Mucosa of stomach (tissue), 1 donor: ENCODE results near the gene MYOM3.

Experiments
- H3K27me3 ChIP-seq: one replicate; pipeline ENCODE4 v1.7.0; 2013; ENCODE audit warnings: mild to moderate bottlenecking, low read length; ENCODE audit not compliant: control insufficient read depth, insufficient read depth
- H3K36me3 ChIP-seq: one replicate; pipeline ENCODE4 v1.7.0; 2013; ENCODE audit warnings: low read length; ENCODE audit not compliant: control insufficient read depth, insufficient read depth
- H3K4me1 ChIP-seq: one replicate; pipeline ENCODE4 v1.7.0; 2013; ENCODE audit warnings: mild to moderate bottlenecking, low read length; ENCODE audit not compliant: control insufficient read depth, insufficient read depth
- H3K4me3 ChIP-seq: one replicate; pipeline ENCODE4 v1.7.0; 2013; ENCODE audit warnings: low read length
- H3K9ac ChIP-seq: one replicate; pipeline ENCODE4 v1.7.0; 2013; ENCODE audit warnings: mild to moderate bottlenecking, low read length, moderate library complexity
- H3K9me3 ChIP-seq: one replicate; pipeline ENCODE4 v1.7.0; 2013; ENCODE audit warnings: mild to moderate bottlenecking, low read length, moderate library complexity; ENCODE audit not compliant: control insufficient read depth
- donor health status: Pancreatic carcinoma.

The MYOM3 gene

DNA sequence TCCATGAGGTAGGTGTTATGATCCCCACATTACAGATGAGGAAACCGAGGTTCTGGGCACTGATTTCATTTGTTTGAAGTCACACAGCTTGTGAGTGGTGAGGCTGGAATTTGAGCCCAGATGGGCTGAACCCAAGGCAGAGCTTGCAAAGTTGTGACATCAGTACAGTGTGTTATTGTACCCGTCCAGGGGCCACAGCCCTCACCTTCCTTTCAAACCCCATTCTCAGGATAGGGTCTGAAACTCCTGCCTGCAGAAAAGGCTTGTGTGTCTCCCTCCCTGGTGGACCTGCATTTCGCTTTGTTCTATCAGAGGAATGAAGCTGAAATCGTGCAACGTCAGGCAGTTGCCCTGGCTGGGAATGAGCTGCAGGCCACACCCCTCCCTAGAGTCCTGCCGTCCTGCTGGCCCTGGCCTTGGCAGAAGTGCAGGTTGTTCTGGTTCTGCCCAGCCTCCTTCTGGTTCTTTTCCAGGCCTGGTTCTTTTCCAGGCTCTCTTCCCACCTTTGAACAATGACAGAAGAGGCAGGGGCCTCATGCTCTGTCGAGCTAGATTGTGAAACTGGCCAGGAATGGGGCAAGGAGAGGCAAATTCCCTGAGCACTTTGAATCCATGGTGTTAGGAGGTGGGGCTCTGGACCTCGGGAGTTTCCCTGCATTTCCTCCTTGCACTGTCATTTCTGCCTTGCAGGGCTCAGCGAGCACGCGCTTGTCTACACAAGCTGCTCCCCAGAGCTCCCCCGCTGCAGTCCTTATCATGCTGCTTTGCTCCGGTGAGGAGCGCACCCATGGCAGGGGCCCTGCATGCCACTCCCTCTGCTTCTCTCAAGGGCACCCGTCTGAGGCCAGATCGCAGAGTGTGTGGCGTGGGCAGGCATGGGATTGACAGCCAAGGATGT is 8.2 kb upstream of the MYOM3 start:
- H3K36me3 ChIP-seq = no peaks in the 10 kb centered on the region
- H3K9me3 ChIP-seq = no peaks in the 10 kb centered on the region
- no peak overlapping the region for H3K4me3 ChIP-seq
- H3K27me3 ChIP-seq = no peaks in the 10 kb centered on the region
- peaks cover 39% of the 10 kb centered on the region for H3K4me1 ChIP-seq
- H3K9ac ChIP-seq = no peak overlapping the region

- Histone ChIP-seq H3K36me3 (no peaks in the 10 kb centered on the region), H3K4me3 (no peak overlapping the region), H3K9me3 (no peaks in the 10 kb centered on the region), H3K9ac (no peak overlapping the region), H3K4me1 (peaks cover 43% of the 10 kb centered on the region), H3K27me3 (peaks cover 3% of the 10 kb centered on the region)
Observed at GRCh38 chr1:24119489-24119858, 7.5 kb upstream of the MYOM3 start.

- Histone ChIP-seq H3K4me1 (peaks cover 43% of the 10 kb centered on the region), H3K36me3 (no peaks in the 10 kb centered on the region), H3K9ac (no peak overlapping the region), H3K4me3 (peak overlapping the region; percentile 14), H3K27me3 (peaks cover 10% of the 10 kb centered on the region), H3K9me3 (no peaks in the 10 kb centered on the region)
Observed at GRCh38 chr1:24118410-24119242, 6.7 kb upstream of the MYOM3 start.

- no peak overlapping the region for H3K4me3 ChIP-seq
- peaks cover 43% of the 10 kb centered on the region for H3K4me1 ChIP-seq
- no peaks in the 10 kb centered on the region for H3K9me3 ChIP-seq
- peaks cover 11% of the 10 kb centered on the region for H3K27me3 ChIP-seq
- no peaks in the 10 kb centered on the region for H3K36me3 ChIP-seq
- no peak overlapping the region for H3K9ac ChIP-seq
Observed at GRCh38 chr1:24117722-24118409, 5.9 kb upstream of the MYOM3 start.

GRCh38 chr1:24117132-24117531 is 5.2 kb upstream of the MYOM3 start:
- no peaks in the 10 kb centered on the region for H3K9me3 ChIP-seq
- peaks cover 14% of the 10 kb centered on the region for H3K27me3 ChIP-seq
- peaks cover 47% of the 10 kb centered on the region for H3K4me1 ChIP-seq
- no peak overlapping the region for H3K9ac ChIP-seq
- no peak overlapping the region for H3K4me3 ChIP-seq
- H3K36me3 ChIP-seq = no peaks in the 10 kb centered on the region

- peaks cover 34% of the 10 kb centered on the region for H3K4me1 ChIP-seq
- no peak overlapping the region for H3K4me3 ChIP-seq
- no peaks in the 10 kb centered on the region for H3K9me3 ChIP-seq
- peaks cover 26% of the 10 kb centered on the region for H3K27me3 ChIP-seq
- no peak overlapping the region for H3K9ac ChIP-seq
- no peaks in the 10 kb centered on the region for H3K36me3 ChIP-seq
Observed at GRCh38 chr1:24114753-24115152, 2.8 kb upstream of the MYOM3 start.

DNA sequence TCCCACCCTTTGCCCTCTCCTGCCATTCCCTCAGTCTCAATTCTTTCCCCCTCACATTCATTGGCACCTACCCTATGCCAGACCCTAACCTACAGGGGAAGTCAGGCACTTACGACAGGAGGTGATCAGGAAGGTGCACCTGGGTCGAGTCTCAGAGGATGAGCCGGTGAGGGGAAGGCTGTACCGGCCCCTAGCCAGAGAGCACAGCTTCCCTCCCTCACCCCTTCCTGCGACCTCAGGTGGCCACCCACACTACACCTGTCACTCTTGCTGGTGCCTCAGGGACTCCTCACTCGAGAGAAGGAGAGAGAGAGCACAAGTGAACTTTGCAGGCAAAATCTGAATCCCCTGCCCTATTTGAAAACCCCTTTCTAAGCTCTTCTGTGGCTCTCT is 1.7 kb upstream of the MYOM3 start:
- Histone ChIP-seq H3K4me1 (peaks cover 27% of the 10 kb centered on the region), H3K36me3 (no peaks in the 10 kb centered on the region), H3K9ac (no peak overlapping the region), H3K4me3 (no peak overlapping the region), H3K27me3 (peaks cover 27% of the 10 kb centered on the region), H3K9me3 (no peaks in the 10 kb centered on the region)

DNA sequence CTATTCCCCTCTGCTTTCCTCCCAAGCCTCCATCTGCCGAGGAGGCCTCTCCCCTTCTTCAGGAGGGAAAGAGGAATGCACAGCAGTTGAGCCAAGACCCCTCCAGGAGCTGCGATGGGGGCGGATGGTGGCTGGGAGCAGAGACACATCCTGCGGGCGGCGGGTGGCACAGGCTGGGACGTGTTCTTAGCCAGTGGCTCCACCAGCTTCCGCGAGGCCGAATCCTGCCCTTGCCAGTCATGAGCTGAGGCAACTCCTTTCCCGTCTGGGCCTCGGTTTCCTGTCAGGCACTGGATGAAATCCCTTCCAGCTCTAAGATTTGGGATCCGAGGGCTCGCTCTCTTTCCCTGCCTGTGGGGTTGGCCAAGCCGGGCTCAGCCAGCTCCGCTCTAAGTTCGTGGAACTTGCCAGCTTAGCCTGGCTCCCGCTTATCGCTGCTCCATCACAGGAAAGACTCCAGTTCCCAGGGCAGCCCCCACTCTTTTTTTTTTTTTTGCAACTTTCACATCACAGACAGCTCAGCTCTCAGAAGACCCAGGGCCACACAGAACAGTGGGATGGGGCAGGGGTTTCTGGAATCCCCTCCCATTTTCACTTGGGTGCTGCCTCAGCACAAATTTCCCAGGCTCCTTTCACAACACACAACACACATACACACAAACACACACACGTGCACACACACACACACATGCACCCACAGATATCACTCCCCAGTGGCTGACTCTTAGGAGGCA is 506 bp downstream of the MYOM3 start:
- Histone ChIP-seq H3K4me3 (no peak overlapping the region), H3K36me3 (no peaks in the 10 kb centered on the region), H3K9ac (no peak overlapping the region), H3K27me3 (peaks cover 27% of the 10 kb centered on the region), H3K9me3 (no peaks in the 10 kb centered on the region), H3K4me1 (peaks cover 14% of the 10 kb centered on the region)

DNA sequence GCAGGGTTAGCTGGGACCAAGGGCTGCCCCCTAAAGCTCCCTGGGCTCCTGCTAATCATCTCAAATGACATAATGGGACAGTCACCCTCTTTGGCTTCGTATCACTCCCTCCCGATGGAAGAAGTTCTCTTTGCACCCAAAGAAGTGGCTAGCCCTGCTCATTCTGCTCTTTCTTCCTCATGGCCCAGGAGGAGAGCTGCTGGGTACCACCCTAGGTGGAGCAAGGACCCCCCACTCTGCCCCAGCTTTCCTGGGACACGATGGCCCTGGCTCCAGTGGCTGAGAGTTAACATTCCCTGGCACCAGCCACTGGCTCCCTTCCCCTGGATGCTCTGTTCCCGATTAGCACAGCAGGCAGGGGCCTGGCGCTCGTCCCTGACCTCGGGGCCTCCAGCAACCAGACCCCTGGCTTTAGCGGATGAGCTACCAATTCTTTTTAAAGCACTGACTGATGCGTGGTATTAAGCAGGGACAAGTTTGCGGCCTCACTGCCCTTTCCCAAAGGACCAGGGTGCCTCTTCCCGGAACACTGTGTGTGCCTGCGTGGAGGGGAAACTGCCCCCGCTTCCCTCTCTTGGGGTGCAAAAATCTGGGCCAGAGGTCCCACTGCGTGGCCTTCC is 1.2 kb downstream of the MYOM3 start:
- Histone ChIP-seq H3K27me3 (peaks cover 27% of the 10 kb centered on the region), H3K9ac (no peak overlapping the region), H3K36me3 (no peaks in the 10 kb centered on the region), H3K9me3 (no peaks in the 10 kb centered on the region), H3K4me3 (no peak overlapping the region), H3K4me1 (peaks cover 15% of the 10 kb centered on the region)

DNA sequence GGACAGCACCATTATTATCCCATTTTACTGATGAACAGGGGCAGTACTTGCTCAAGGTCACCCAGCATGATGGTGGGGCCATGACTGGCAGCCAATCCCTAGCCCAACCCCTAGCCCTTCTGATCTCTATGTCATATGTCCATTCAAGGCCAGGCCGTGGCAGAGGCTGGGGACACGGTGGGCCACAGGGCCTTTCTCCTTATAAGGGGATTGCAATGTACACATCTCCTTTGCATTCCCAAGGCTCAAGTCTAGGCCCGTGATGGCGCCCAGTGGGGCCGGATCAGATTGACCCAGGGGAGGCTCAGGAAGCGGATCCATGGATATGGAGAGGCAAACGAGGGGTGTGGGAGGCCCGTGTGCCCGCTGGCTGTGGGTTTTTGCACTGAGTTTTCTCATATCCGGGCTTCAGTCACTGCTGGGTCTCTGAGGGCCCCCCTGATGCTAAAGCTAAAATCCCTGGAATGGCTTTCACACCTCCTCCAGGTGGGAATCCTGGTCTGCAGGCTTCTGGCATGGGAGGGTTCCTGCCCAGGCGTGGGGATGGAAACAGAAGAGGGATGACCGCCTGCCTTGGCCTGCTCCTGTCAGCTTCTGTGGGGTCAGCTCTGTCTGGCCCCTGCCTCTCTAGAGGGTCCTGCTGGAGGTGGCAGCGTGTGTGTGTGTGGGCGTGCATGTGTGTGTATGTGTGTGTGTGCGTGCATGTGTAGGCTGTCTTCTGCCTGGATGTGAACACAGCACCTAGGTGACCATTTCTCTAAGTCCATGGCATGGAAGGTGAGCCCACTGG is 2.1 kb downstream of the MYOM3 start:
- no peak overlapping the region for H3K9ac ChIP-seq
- H3K27me3 ChIP-seq = peaks cover 25% of the 10 kb centered on the region
- no peak overlapping the region for H3K4me3 ChIP-seq
- H3K9me3 ChIP-seq = no peaks in the 10 kb centered on the region
- H3K36me3 ChIP-seq = no peaks in the 10 kb centered on the region
- peaks cover 18% of the 10 kb centered on the region for H3K4me1 ChIP-seq

- H3K27me3 ChIP-seq = peaks cover 22% of the 10 kb centered on the region
- peaks cover 15% of the 10 kb centered on the region for H3K4me1 ChIP-seq
- no peaks in the 10 kb centered on the region for H3K36me3 ChIP-seq
- no peak overlapping the region for H3K4me3 ChIP-seq
- H3K9me3 ChIP-seq = no peaks in the 10 kb centered on the region
- H3K9ac ChIP-seq = no peak overlapping the region
Observed at GRCh38 chr1:24109166-24109483, 2.8 kb downstream of the MYOM3 start.
